GM12864 (cell line): ENCODE data around the gene ARHGAP6.
"Not testable (repeated sequence)": the region's sequence is repeated elsewhere in the genome, so short reads cannot be mapped to it uniquely, and the experiment has no call there.

Source experiments
- DNase-seq: peaks from one replicate; pipeline ENCODE4 v3.0.0-alpha.2; 2011; ENCODE audit warnings: low read depth
- H3K4me3 ChIP-seq: 2 replicates; pipeline ENCODE4 v1.5.1; 2011; ENCODE audit warnings: mild to moderate bottlenecking, low read depth, low read length, control low read depth
- CTCF ChIP-seq: IDR thresholded peaks from 2 replicates; pipeline ENCODE4 v1.5.1; 2011; ENCODE audit warnings: low read depth, mild to moderate bottlenecking, moderate library complexity, low read length, control low read depth, inconsistent platforms; ENCODE audit errors: missing control alignments

Gene ARHGAP6

GRCh38 chrX:11589641-11590040 is 76.1 kb downstream of the ARHGAP6 start:
- no peak overlapping the region for H3K4me3 ChIP-seq
- DNase-seq: no peak
- no peak for TF ChIP-seq CTCF

GRCh38 chrX:11588097-11588496 is 77.6 kb downstream of the ARHGAP6 start:
- DNase-seq: no peak
- H3K4me3 ChIP-seq: no peak overlapping the region
- no peak for TF ChIP-seq CTCF

GRCh38 chrX:11585174-11585573 is 80.5 kb downstream of the ARHGAP6 start:
- DNase-seq: no peak
- no peak overlapping the region for H3K4me3 ChIP-seq
- TF ChIP-seq CTCF: no peak

- no peak overlapping the region for H3K4me3 ChIP-seq
- no peak for TF ChIP-seq CTCF
- no peak for DNase-seq
Measured at GRCh38 chrX:11580789-11581188, 84.9 kb downstream of the ARHGAP6 start.

- DNase-seq: no peak
- no peak overlapping the region for H3K4me3 ChIP-seq
- TF ChIP-seq CTCF: no peak
Measured at GRCh38 chrX:11579636-11580600, 85.8 kb downstream of the ARHGAP6 start.

GRCh38 chrX:11578301-11578700 is 87.4 kb downstream of the ARHGAP6 start:
- DNase-seq, H3K4me3 ChIP-seq: not testable (repeated sequence)

- no peak for DNase-seq
- TF ChIP-seq CTCF: no peak
- H3K4me3 ChIP-seq: no peak overlapping the region
Measured at GRCh38 chrX:11577603-11578002, 88.1 kb downstream of the ARHGAP6 start.
